Neural crest cell (in vitro differentiated cells): Measurements from ENCODE around the gene SLC9A3. TPM values are rescaled to one million over a fixed set of nuclear protein-coding genes. Genes with fewer than 3 reads are reported as not detected.

ENCODE experiments used
- DNase-seq: peaks from one replicate; pipeline ENCODE4 v3.0.0; 2021; ENCODE audit warnings: low read depth, mixed read lengths, low spot score
- H3K27ac Mint-ChIP-seq: one replicate; pipeline ENCODE4 v1.8.0; 2021; ENCODE audit warnings: mild to moderate bottlenecking, mixed read lengths; ENCODE audit not compliant: unreplicated experiment
- H3K27me3 Mint-ChIP-seq: 2 replicates; pipeline ENCODE4 v1.8.0; 2021; ENCODE audit warnings: low read depth, mild to moderate bottlenecking, mixed read lengths
- H3K36me3 Mint-ChIP-seq: 2 replicates; pipeline ENCODE4 v1.8.0; 2021; ENCODE audit warnings: low read depth, mild to moderate bottlenecking, mixed read lengths
- H3K4me1 Mint-ChIP-seq: 2 replicates; pipeline ENCODE4 v1.8.0; 2021; ENCODE audit warnings: mixed read lengths
- H3K4me3 Mint-ChIP-seq: one replicate; pipeline ENCODE4 v1.8.0; 2021; ENCODE audit warnings: mild to moderate bottlenecking, mixed read lengths
- H3K9me3 Mint-ChIP-seq: 2 replicates; pipeline ENCODE4 v1.8.0; 2021; ENCODE audit warnings: mixed read lengths
- CTCF ChIP-seq: fragments of 200-600 bp; sonication (generic); conservative IDR thresholded peaks from 2 replicates; pipeline ENCODE4 v1.5.0; 2021; ENCODE audit warnings: antibody characterized with exemption, mild to moderate bottlenecking
- total RNA-seq: library from RNA; stranded (reverse); gene quantifications from 2 replicates; pipeline ENCODE4 v1.2.1, GENCODE V29; 2021

Gene SLC9A3
- total RNA-seq, 1 donor from 2014 or later, result 1.5 TPM

- no peak for TF ChIP-seq CTCF
- Mint-ChIP-seq H3K9me3 (no peaks in the 10 kb centered on the region), H3K4me3 (no peak overlapping the region), H3K36me3 (no peaks in the 10 kb centered on the region), H3K27ac (no peak overlapping the region), H3K27me3 (peaks cover 86% of the 10 kb centered on the region), H3K4me1 (no peaks in the 10 kb centered on the region)
- no peak for DNase-seq
Observed at GRCh38 chr5:525916-526315, 1.7 kb upstream of the SLC9A3 start.

- no peaks in the 10 kb centered on the region for H3K9me3 Mint-ChIP-seq
- H3K4me3 Mint-ChIP-seq, result peak overlapping the region; percentile 45
- no peak overlapping the region for H3K27ac Mint-ChIP-seq
- no peaks in the 10 kb centered on the region for H3K36me3 Mint-ChIP-seq
- no peak for TF ChIP-seq CTCF
- no peaks in the 10 kb centered on the region for H3K4me1 Mint-ChIP-seq
- no peak for DNase-seq
- peaks cover 79% of the 10 kb centered on the region for H3K27me3 Mint-ChIP-seq
Observed at GRCh38 chr5:524973-525761, 918 bp upstream of the SLC9A3 start.

GRCh38 chr5:523441-524222 is 617 bp downstream of the SLC9A3 start:
- Mint-ChIP-seq H3K4me3 (peak overlapping the region; percentile 12), H3K36me3 (no peaks in the 10 kb centered on the region), H3K27ac (no peak overlapping the region), H3K27me3 (peaks cover 65% of the 10 kb centered on the region), H3K4me1 (no peaks in the 10 kb centered on the region), H3K9me3 (no peaks in the 10 kb centered on the region)
- no peak for TF ChIP-seq CTCF
- DNase-seq, result no peak

- Mint-ChIP-seq H3K9me3 (peaks cover under 1% of the 10 kb centered on the region), H3K4me1 (no peaks in the 10 kb centered on the region)
Observed at GRCh38 chr5:522899-523440, 1.3 kb downstream of the SLC9A3 start.

GRCh38 chr5:522116-522515 is 2.1 kb downstream of the SLC9A3 start:
- H3K36me3 Mint-ChIP-seq, result no peaks in the 10 kb centered on the region
- H3K27me3 Mint-ChIP-seq, result peaks cover 64% of the 10 kb centered on the region
- no peak for DNase-seq
- no peak for TF ChIP-seq CTCF
- H3K4me3 Mint-ChIP-seq, result no peak overlapping the region
- no peaks in the 10 kb centered on the region for H3K4me1 Mint-ChIP-seq
- no peak overlapping the region for H3K27ac Mint-ChIP-seq
- H3K9me3 Mint-ChIP-seq, result peaks cover 8% of the 10 kb centered on the region

More at GRCh38 chr5:522899-523440, 1.3 kb downstream of the SLC9A3 start:
- no peak for DNase-seq
- Mint-ChIP-seq H3K4me3 (peak overlapping the region; percentile 12), H3K27ac (no peak overlapping the region), H3K36me3 (no peaks in the 10 kb centered on the region), H3K27me3 (peaks cover 64% of the 10 kb centered on the region)
- TF ChIP-seq CTCF, result no peak
